Tongue (tissue), 2 donors: ENCODE data around the gene HTR3B. TPM values are rescaled to one million over a fixed set of nuclear protein-coding genes. Genes with fewer than 3 reads are reported as not detected.
"Not testable (repeated sequence)": the region's sequence is repeated elsewhere in the genome, so short reads cannot be mapped to it uniquely, and the experiment has no call there.

Source experiments
- DNase-seq: peaks from one replicate; pipeline ENCODE4 v3.0.0-alpha.2; 2015
- total RNA-seq: library from RNA; depleted of rRNA; stranded (reverse); fragments of >200 nt; gene quantifications from one replicate; pipeline ENCODE4 v1.2.3, GENCODE V29; 2014

The HTR3B gene
- total RNA-seq, 1 donor from 2014 or later: not detected

GRCh38 chr11:113946162-113946561, 41.6 kb downstream of the HTR3B start:
- DNase-seq: not testable (repeated sequence)

- no peak for DNase-seq
These were observed 43.4 kb downstream of the HTR3B start for GRCh38 chr11:113947994-113948393.

- no peak for DNase-seq
These were observed 45.3 kb downstream of the HTR3B start for GRCh38 chr11:113949891-113950290.

GRCh38 chr11:113951537-113951936, 46.9 kb downstream of the HTR3B start:
- DNase-seq: no peak

- DNase-seq: peak; percentile 11
These were observed 47.5 kb downstream of the HTR3B start for GRCh38 chr11:113952070-113952469.

GRCh38 chr11:113952588-113952987, 48.0 kb downstream of the HTR3B start:
- no peak for DNase-seq

- DNase-seq: no peak
These were observed 49.6 kb downstream of the HTR3B start for GRCh38 chr11:113954235-113954634.

- peak; percentile 36 for DNase-seq
These were observed 52.4 kb downstream of the HTR3B start for GRCh38 chr11:113956986-113957385.

GRCh38 chr11:113960702-113961330, 56.2 kb downstream of the HTR3B start:
- DNase-seq: no peak

- DNase-seq: no peak
These were observed 62.8 kb downstream of the HTR3B start for GRCh38 chr11:113967361-113967760.

- peak; percentile 7 for DNase-seq
These were observed 67.1 kb downstream of the HTR3B start for GRCh38 chr11:113971506-113972195.

- peak; percentile 77 for DNase-seq
These were observed 70.3 kb downstream of the HTR3B start, which contains the start of gene HTR3A for GRCh38 chr11:113974741-113975470. Gene HTR3A (plus strand): TSS chr11:113975108. CDS start chr11:113975326, 218 bp downstream.

- DNase-seq: no peak
These were observed 72.5 kb downstream of the HTR3B start for GRCh38 chr11:113977071-113977490.

- DNase-seq: no peak
These were observed 73.1 kb downstream of the HTR3B start for GRCh38 chr11:113977701-113978100.

- DNase-seq: peak; percentile 7
These were observed 74.8 kb downstream of the HTR3B start for GRCh38 chr11:113979431-113979830.

GRCh38 chr11:113980785-113981184, 76.2 kb downstream of the HTR3B start:
- DNase-seq: no peak

- no peak for DNase-seq
These were observed 77.7 kb downstream of the HTR3B start for GRCh38 chr11:113982306-113982705.

GRCh38 chr11:113984781-113985180, 80.2 kb downstream of the HTR3B start:
- no peak for DNase-seq

- no peak for DNase-seq
These were observed 81.3 kb downstream of the HTR3B start for GRCh38 chr11:113985906-113986305.

- no peak for DNase-seq
These were observed 82.0 kb downstream of the HTR3B start for GRCh38 chr11:113986351-113987140.

GRCh38 chr11:113989381-113989780, 84.8 kb downstream of the HTR3B start:
- no peak for DNase-seq

- DNase-seq: no peak
These were observed 85.3 kb downstream of the HTR3B start for GRCh38 chr11:113989916-113990315.
